B cell (primary cell): Measurements from ENCODE around the gene BLOC1S1.

Source experiments
- CTCF ChIP-seq: fragments of 200-600 bp; IDR thresholded peaks from one replicate; pipeline ENCODE4 v1.8.0; 2022; ENCODE audit warnings: antibody characterized with exemption, mild to moderate bottlenecking
- EZH2 ChIP-seq: IDR thresholded peaks from 2 replicates; pipeline ENCODE4 v1.6.1; 2012; ENCODE audit warnings: borderline replicate concordance, low read depth, mild to moderate bottlenecking, moderate library complexity, low read length; ENCODE audit not compliant: insufficient read depth, poor library complexity, severe bottlenecking

GRCh38 chr12:55713721-55714120, 2.1 kb upstream of the BLOC1S1 start:
- TF ChIP-seq CTCF: no peak
- no peak for TF ChIP-seq EZH2
